Rectal smooth muscle tissue (tissue), 1 donor: ENCODE measurements around the gene JAG1.

Source experiments
- H3K27ac ChIP-seq: one replicate; pipeline ENCODE4 v1.7.0; 2013; ENCODE audit warnings: low read depth, low read length, inconsistent platforms
- H3K27me3 ChIP-seq: one replicate; pipeline ENCODE4 v1.7.0; 2013; ENCODE audit warnings: low read length; ENCODE audit not compliant: control insufficient read depth, insufficient read depth
- H3K36me3 ChIP-seq: one replicate; pipeline ENCODE4 v1.7.0; 2013; ENCODE audit warnings: low read length; ENCODE audit not compliant: control insufficient read depth, insufficient read depth
- H3K4me1 ChIP-seq: one replicate; pipeline ENCODE4 v1.7.0; 2013; ENCODE audit warnings: low read length; ENCODE audit not compliant: control insufficient read depth, insufficient read depth
- H3K4me3 ChIP-seq: one replicate; pipeline ENCODE4 v1.7.0; 2013; ENCODE audit warnings: low read length
- H3K9ac ChIP-seq: one replicate; pipeline ENCODE4 v1.7.0; 2013; ENCODE audit warnings: low read length

Gene JAG1

GRCh38 chr20:10673842-10674683, at the start of gene JAG1:
Gene JAG1 (minus strand): TSS chr20:10673999. CDS start chr20:10673530, 469 bp downstream.
- Histone ChIP-seq H3K4me3 (peak within 1 kb of the TSS; percentile 88), H3K9ac (peak within 1 kb of the TSS; percentile 90), H3K27me3 (no peaks in the 10 kb centered on the region), H3K27ac (peak within 1 kb of the TSS; percentile 96), H3K36me3 (peaks cover 4% of the 10 kb centered on the region), H3K4me1 (peaks cover 19% of the 10 kb centered on the region)

GRCh38 chr20:10721976-10722375, 48.2 kb upstream of the JAG1 start:
- no peaks in the 10 kb centered on the region for H3K4me1 ChIP-seq
- no peak overlapping the region for H3K9ac ChIP-seq
- H3K4me3 ChIP-seq = no peak overlapping the region
- H3K36me3 ChIP-seq = no peaks in the 10 kb centered on the region
- no peak overlapping the region for H3K27ac ChIP-seq
- no peaks in the 10 kb centered on the region for H3K27me3 ChIP-seq

- no peak overlapping the region for H3K27ac ChIP-seq
- no peaks in the 10 kb centered on the region for H3K4me1 ChIP-seq
- no peak overlapping the region for H3K9ac ChIP-seq
- H3K4me3 ChIP-seq = no peak overlapping the region
- no peaks in the 10 kb centered on the region for H3K36me3 ChIP-seq
- H3K27me3 ChIP-seq = no peaks in the 10 kb centered on the region
Measured at GRCh38 chr20:10721137-10721896, 47.5 kb upstream of the JAG1 start.

GRCh38 chr20:10720565-10720964, 46.8 kb upstream of the JAG1 start:
- Histone ChIP-seq H3K9ac (no peak overlapping the region), H3K27me3 (no peaks in the 10 kb centered on the region), H3K4me3 (no peak overlapping the region), H3K36me3 (no peaks in the 10 kb centered on the region), H3K27ac (no peak overlapping the region), H3K4me1 (no peaks in the 10 kb centered on the region)

GRCh38 chr20:10719740-10720385, 46.1 kb upstream of the JAG1 start:
- H3K4me1 ChIP-seq = no peaks in the 10 kb centered on the region

GRCh38 chr20:10718661-10719060, 44.9 kb upstream of the JAG1 start:
- no peaks in the 10 kb centered on the region for H3K27me3 ChIP-seq
- no peaks in the 10 kb centered on the region for H3K36me3 ChIP-seq
- H3K4me3 ChIP-seq = no peak overlapping the region
- no peaks in the 10 kb centered on the region for H3K4me1 ChIP-seq
- no peak overlapping the region for H3K9ac ChIP-seq
- no peak overlapping the region for H3K27ac ChIP-seq

More at GRCh38 chr20:10719740-10720385, 46.1 kb upstream of the JAG1 start:
- Histone ChIP-seq H3K4me3 (no peak overlapping the region), H3K9ac (no peak overlapping the region), H3K27ac (no peak overlapping the region), H3K27me3 (no peaks in the 10 kb centered on the region), H3K36me3 (no peaks in the 10 kb centered on the region)

- Histone ChIP-seq H3K27ac (no peak overlapping the region), H3K9ac (no peak overlapping the region), H3K4me1 (peaks cover 3% of the 10 kb centered on the region), H3K27me3 (no peaks in the 10 kb centered on the region), H3K36me3 (no peaks in the 10 kb centered on the region), H3K4me3 (no peak overlapping the region)
Measured at GRCh38 chr20:10716855-10717254, 43.1 kb upstream of the JAG1 start.

GRCh38 chr20:10715035-10715434, 41.2 kb upstream of the JAG1 start:
- H3K4me3 ChIP-seq = no peak overlapping the region
- no peaks in the 10 kb centered on the region for H3K36me3 ChIP-seq
- H3K4me1 ChIP-seq = peaks cover 3% of the 10 kb centered on the region
- H3K27me3 ChIP-seq = no peaks in the 10 kb centered on the region
- no peak overlapping the region for H3K9ac ChIP-seq
- H3K27ac ChIP-seq = no peak overlapping the region

GRCh38 chr20:10714236-10714975, 40.6 kb upstream of the JAG1 start:
- Histone ChIP-seq H3K9ac (no peak overlapping the region), H3K4me1 (peaks cover 3% of the 10 kb centered on the region), H3K27me3 (no peaks in the 10 kb centered on the region), H3K27ac (no peak overlapping the region), H3K36me3 (no peaks in the 10 kb centered on the region), H3K4me3 (no peak overlapping the region)

- Histone ChIP-seq H3K27ac (no peak overlapping the region), H3K9ac (no peak overlapping the region), H3K4me3 (no peak overlapping the region), H3K27me3 (no peaks in the 10 kb centered on the region), H3K4me1 (peaks cover 3% of the 10 kb centered on the region), H3K36me3 (no peaks in the 10 kb centered on the region)
Measured at GRCh38 chr20:10713161-10713560, 39.4 kb upstream of the JAG1 start.

GRCh38 chr20:10711903-10712451, 38.2 kb upstream of the JAG1 start:
- H3K27me3 ChIP-seq = no peaks in the 10 kb centered on the region
- H3K4me1 ChIP-seq = peaks cover 3% of the 10 kb centered on the region
- H3K36me3 ChIP-seq = no peaks in the 10 kb centered on the region
- no peak overlapping the region for H3K27ac ChIP-seq
- no peak overlapping the region for H3K9ac ChIP-seq
- H3K4me3 ChIP-seq = no peak overlapping the region
